NCI-H2107 (cell line): ENCODE data around the gene MLLT3.

ENCODE experiments used
- DNase-seq: peaks from one replicate; lab custom pipeline; 2025; lab: John Stamatoyannopoulos, UW

Gene MLLT3

GRCh38 chr9:20302197-20302596, 320.1 kb downstream of the MLLT3 start:
- DNase-seq: no peak

- DNase-seq: no peak
Observed at GRCh38 chr9:20300430-20301115, 321.7 kb downstream of the MLLT3 start.

GRCh38 chr9:20297646-20298084, 324.6 kb downstream of the MLLT3 start:
- no peak for DNase-seq

GRCh38 chr9:20295555-20295954, 326.7 kb downstream of the MLLT3 start:
- DNase-seq: no peak

- no peak for DNase-seq
Observed at GRCh38 chr9:20294046-20294750, 328.1 kb downstream of the MLLT3 start.

GRCh38 chr9:20292002-20292401, 330.3 kb downstream of the MLLT3 start:
- no peak for DNase-seq
